GM12891 (cell line): Measurements from ENCODE around the gene CEP57L1.
A peak's percentile ranks its signal among the peaks of the same experiment; 100 is the strongest.
"Not testable (repeated sequence)": the region's sequence is repeated elsewhere in the genome, so short reads cannot be mapped to it uniquely, and the experiment has no call there.

Source experiments
- DNase-seq: peaks from one replicate; pipeline ENCODE4 v3.0.0; 2011; ENCODE audit warnings: low spot score; ENCODE audit not compliant: insufficient read length
- FAIRE-seq: peaks from 2 replicates; lab custom pipeline; 2011; peaks lifted over from hg19 to GRCh38; lab: Jason Lieb, UNC
- PAX5 ChIP-seq: IDR thresholded peaks from 2 replicates; pipeline ENCODE4 v1.6.1; 2011; ENCODE audit warnings: low read length, moderate library complexity, mild to moderate bottlenecking; ENCODE audit not compliant: insufficient read depth, severe bottlenecking
- POLR2A ChIP-seq: IDR thresholded peaks from 2 replicates; pipeline ENCODE4 v1.6.1; 2011; ENCODE audit warnings: low read depth, low read length, control low read depth
- POLR2AphosphoS5 ChIP-seq: IDR thresholded peaks from 2 replicates; pipeline ENCODE4 v1.6.1; 2011; ENCODE audit warnings: low read depth, low read length, control low read depth
- POU2F2 ChIP-seq: IDR thresholded peaks from 2 replicates; pipeline ENCODE4 v1.6.1; 2011; ENCODE audit warnings: low read depth, mild to moderate bottlenecking, control low read depth, low read length, moderate library complexity
- SPI1 ChIP-seq: IDR thresholded peaks from 2 replicates; pipeline ENCODE4 v1.6.1; 2011; ENCODE audit warnings: low read depth, low read length, control low read depth
- TAF1 ChIP-seq: IDR thresholded peaks from 2 replicates; pipeline ENCODE4 v1.6.1; 2011; ENCODE audit warnings: low read depth, low read length, control low read depth

Gene CEP57L1

GRCh38 chr6:109121411-109121810 is 26.1 kb downstream of the CEP57L1 start:
- DNase-seq (no peak), FAIRE-seq (no peak)
- no peak for TF ChIP-seq TAF1
- no peak for TF ChIP-seq POLR2AphosphoS5
- no peak for TF ChIP-seq PAX5
- TF ChIP-seq POLR2A = no peak
- no peak for TF ChIP-seq POU2F2
- TF ChIP-seq SPI1 = no peak

- TF ChIP-seq PAX5 (no peak), TAF1 (no peak), POLR2A (no peak), SPI1 (no peak), POLR2AphosphoS5 (no peak), POU2F2 (no peak)
- DNase-seq (no peak), FAIRE-seq (no peak)
Observed at GRCh38 chr6:109124219-109124618, 28.9 kb downstream of the CEP57L1 start.

- DNase-seq (no peak), FAIRE-seq (no peak)
- TF ChIP-seq POLR2AphosphoS5 (no peak), TAF1 (no peak), PAX5 (no peak), SPI1 (no peak), POLR2A (no peak), POU2F2 (no peak)
Observed at GRCh38 chr6:109125504-109125903, 30.2 kb downstream of the CEP57L1 start.

DNA sequence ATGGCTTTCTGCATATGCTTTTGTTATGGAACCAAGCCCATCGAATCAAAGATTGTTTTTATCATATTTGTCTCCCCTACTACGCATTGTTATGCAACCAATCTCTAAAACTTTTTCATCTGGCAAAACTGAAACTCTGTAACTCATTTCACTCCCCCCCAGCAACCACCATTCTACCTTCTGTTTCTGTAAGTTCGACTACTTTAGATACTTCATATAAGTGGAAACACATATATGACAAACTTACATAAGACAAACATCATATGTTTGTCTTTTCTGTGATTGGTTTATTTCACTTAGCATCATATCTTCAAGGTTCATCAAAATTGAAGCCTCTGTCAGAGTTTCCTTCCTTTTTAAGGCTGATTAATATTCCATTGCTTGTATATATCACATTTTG is 34.8 kb downstream of the CEP57L1 start:
- FAIRE-seq (peak; percentile 23), DNase-seq (no peak)
- no peak for TF ChIP-seq POLR2A
- TF ChIP-seq PAX5 = no peak
- TF ChIP-seq TAF1 = no peak
- no peak for TF ChIP-seq SPI1
- no peak for TF ChIP-seq POLR2AphosphoS5
- no peak for TF ChIP-seq POU2F2

GRCh38 chr6:109135600-109135999 is 40.3 kb downstream of the CEP57L1 start:
- FAIRE-seq, DNase-seq: not testable (repeated sequence)

DNA sequence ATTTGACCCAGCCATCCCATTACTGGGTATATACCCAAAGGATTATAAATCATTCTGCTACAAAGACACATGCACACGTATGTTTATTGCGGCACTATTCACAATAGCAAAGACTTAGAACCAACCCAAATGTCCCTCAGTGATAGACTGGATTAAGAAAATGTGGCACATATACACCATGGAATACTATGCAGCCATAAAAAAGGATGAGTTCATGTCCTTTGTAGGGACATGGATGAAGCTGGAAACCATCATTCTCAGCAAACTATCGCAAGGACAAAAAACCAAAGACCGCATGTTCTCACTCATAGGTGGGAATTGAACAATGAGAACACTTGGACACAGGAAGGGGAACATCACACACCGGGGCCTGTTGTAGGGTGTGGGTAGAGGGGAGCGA is 40.7 kb downstream of the CEP57L1 start:
- FAIRE-seq = not testable (repeated sequence)

GRCh38 chr6:109136530-109136929 is 41.2 kb downstream of the CEP57L1 start:
- FAIRE-seq, DNase-seq: not testable (repeated sequence)

More for the DNA sequence above, 40.7 kb downstream of the CEP57L1 start:
- not testable (repeated sequence) for DNase-seq

- no peak for TF ChIP-seq POLR2A
- TF ChIP-seq SPI1 = no peak
- TF ChIP-seq POLR2AphosphoS5 = no peak
- TF ChIP-seq TAF1 = no peak
- no peak for TF ChIP-seq POU2F2
- TF ChIP-seq PAX5 = no peak
- FAIRE-seq = no peak
- DNase-seq = no peak
Observed at GRCh38 chr6:109139109-109139508, 43.8 kb downstream of the CEP57L1 start.

DNA sequence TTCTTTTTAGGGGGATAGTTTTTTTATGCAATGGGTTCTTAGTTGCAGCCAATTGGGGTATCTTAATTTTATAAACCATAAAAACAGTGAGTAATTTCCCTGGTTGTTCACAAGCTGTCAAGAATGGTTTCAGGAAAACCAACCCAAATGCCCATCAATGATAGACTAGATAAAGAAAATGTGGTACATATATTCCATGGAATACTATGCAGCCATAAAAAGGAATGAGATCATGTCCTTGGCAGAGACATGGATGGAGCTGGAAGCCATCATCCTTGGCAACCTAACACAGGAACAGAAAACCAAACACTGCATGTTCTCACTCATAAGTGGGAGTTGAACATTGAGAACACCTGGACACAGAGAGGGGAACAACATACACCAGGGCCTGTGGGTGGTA is 46.8 kb downstream of the CEP57L1 start:
- DNase-seq, FAIRE-seq: not testable (repeated sequence)

DNA sequence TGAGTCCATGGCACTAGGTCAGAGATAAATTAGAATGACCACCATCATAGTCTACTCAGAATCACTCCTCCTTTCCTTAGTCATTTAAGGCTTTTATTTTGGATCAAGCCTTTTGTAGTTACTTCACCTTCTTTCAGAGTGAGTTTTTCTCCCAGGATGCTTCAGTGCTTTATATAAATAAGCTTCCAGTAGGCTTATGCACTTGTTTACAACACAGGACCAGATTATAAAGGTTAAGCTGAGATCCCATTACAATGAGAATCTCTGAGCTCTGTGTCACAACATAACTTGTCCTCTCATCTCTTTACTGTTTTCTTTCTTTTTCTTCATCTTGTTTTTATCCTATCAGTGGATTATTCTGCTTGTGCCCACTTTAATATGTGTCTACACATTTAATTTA is 47.9 kb downstream of the CEP57L1 start:
- TF ChIP-seq SPI1 (no peak), POU2F2 (no peak), POLR2AphosphoS5 (no peak), TAF1 (no peak), POLR2A (no peak), PAX5 (no peak)
- FAIRE-seq (no peak), DNase-seq (no peak)

DNA sequence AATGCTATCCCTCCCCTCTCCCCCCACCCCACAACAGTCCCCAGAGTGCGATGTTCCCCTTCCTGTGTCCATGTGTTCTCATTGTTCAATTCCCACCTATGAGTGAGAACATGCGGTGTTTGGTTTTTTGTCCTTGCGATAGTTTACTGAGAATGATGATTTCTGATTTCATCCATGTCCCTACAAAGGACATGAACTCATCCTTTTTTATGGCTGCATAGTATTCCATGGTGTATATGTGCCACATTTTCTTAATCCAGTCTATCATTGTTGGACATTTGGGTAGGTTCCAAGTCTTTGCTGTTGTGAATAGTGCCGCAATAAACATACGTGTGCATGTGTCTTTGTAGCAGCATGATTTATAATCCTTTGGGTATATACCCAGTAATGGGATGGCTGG is 52.9 kb downstream of the CEP57L1 start:
- not testable (repeated sequence) for DNase-seq, FAIRE-seq

DNA sequence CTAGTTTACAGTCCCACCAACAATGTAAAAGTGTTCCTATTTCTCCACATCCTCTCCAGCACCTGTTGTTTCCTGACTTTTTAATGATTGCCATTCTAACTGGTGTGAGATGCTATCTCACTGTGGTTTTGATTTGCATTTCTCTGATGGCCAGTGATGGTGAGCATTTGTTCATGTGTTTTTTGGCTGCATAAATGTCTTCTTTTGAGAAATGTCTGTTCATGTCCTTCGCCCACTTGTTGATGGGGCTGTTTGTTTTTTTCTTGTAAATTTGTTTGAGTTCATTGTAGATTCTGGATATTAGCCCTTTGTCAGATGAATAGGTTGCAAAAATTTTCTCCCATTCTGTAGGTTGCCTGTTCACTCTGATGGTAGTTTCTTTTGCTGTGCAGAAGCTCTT is 53.4 kb downstream of the CEP57L1 start:
- DNase-seq, FAIRE-seq: not testable (repeated sequence)
